ENCODE data around the gene TMEM88. TPM values are rescaled to one million over a fixed set of nuclear protein-coding genes. Genes with fewer than 3 reads are reported as not detected.

TMEM88 gene
- total RNA-seq, 2 experiments from 2014 or later = 0.41 to 4.0 TPM

DNA sequence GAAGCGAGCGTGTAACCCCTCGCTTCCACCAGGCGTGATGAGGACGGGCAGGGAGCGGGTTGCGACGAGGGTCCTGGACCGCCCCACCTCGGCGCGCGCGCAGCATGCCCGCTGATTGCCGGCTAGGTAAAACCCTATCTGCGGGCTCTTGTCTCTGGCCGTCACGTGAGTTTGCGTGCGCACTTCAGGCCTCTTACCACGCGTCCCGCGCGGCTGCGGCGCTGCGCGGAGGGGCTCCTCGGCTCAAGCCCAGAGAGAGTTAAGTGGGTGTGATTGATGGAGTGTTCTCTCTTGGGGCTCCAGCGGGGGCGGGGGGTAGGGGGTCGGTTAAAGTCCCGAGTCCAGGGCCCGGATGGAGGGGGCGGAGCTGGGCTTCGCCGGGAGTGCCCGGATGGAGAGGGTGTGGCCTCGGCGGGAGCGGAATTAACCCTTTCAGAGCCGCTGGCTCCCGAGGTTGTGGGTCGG, 12.9 kb upstream of the TMEM88 start:
- peaks cover 20% of the 10 kb centered on the region; the same call in 1 of the 2 replicates for H4K20me1 ChIP-seq (ENCODE audit: insufficient read depth, low read length)
- no peaks in the 10 kb centered on the region for H3K9me3 ChIP-seq (ENCODE audit: low read length)
- H3K4me3 ChIP-seq (ENCODE audit: low read depth, low read length, poor library complexity, severe bottlenecking) = peak overlapping the region; percentile 79
- peak overlapping the region; percentile 95 for H3K4me2 ChIP-seq (ENCODE audit: low read length)
- DNase-seq (ENCODE audit: low spot score) = peak; percentile 90
- intact Hi-C loops (cut with micrococcal nuclease; ENCODE audit: unreplicated experiment) = loop anchor here (5.0 kb wide), 1 partner anchor 360 kb away; the partner anchor contains the start of genes POLR2A and SLC35G6
- peaks cover 47% of the 10 kb centered on the region for H3K4me1 ChIP-seq (ENCODE audit: insufficient read depth, low read length, poor library complexity, severe bottlenecking)
- no peak overlapping the region for H2AFZ ChIP-seq (ENCODE audit: low read length)
- peak overlapping the region; percentile 92 for H3K27ac ChIP-seq (ENCODE audit: low read depth, low read length, poor library complexity, severe bottlenecking)
- H3K79me2 ChIP-seq (ENCODE audit: insufficient read depth, low read depth, low read length) = peaks cover 54% of the 10 kb centered on the region; the same call in 1 of the 2 replicates
- no peaks in the 10 kb centered on the region for H3K9me2 ChIP-seq (ENCODE audit: insufficient read depth, low read length)
- TF ChIP-seq EZH2phosphoT487 (IDR thresholded peaks at IDR 0.05; ENCODE audit: borderline replicate concordance, low read depth, low read length) = no peak
- TF ChIP-seq, protein P1, sequence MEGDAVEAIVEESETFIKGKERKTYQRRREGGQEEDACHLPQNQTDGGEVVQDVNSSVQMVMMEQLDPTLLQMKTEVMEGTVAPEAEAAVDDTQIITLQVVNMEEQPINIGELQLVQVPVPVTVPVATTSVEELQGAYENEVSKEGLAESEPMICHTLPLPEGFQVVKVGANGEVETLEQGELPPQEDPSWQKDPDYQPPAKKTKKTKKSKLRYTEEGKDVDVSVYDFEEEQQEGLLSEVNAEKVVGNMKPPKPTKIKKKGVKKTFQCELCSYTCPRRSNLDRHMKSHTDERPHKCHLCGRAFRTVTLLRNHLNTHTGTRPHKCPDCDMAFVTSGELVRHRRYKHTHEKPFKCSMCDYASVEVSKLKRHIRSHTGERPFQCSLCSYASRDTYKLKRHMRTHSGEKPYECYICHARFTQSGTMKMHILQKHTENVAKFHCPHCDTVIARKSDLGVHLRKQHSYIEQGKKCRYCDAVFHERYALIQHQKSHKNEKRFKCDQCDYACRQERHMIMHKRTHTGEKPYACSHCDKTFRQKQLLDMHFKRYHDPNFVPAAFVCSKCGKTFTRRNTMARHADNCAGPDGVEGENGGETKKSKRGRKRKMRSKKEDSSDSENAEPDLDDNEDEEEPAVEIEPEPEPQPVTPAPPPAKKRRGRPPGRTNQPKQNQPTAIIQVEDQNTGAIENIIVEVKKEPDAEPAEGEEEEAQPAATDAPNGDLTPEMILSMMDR (conservative IDR thresholded peaks at IDR 0.05; ENCODE audit: low read length) = no peak
- CTCF ChIA-PET (ENCODE audit: unreplicated experiment) = no interaction called here
- POLR2A ChIA-PET = interaction anchor here (0.6 kb wide), 1 partner anchor 768 kb away, joined by 4 read pairs; no protein-coding TSS in a partner anchor
- peaks cover 25% of the 10 kb centered on the region; the same call in 1 of the 2 replicates for H3K36me3 ChIP-seq (ENCODE audit: insufficient read depth, low read length)
- BruUV-seq (replicated peaks) = no TSS peak

GRCh38 chr17:7842380-7843256, 12.2 kb upstream of the TMEM88 start:
- intact Hi-C loops (cut with micrococcal nuclease; ENCODE audit: unreplicated experiment) = loop anchor here (1.0 to 5.0 kb wide), 2 partner anchors 7 to 360 kb away; partner anchors contain the start of genes POLR2A and SLC35G6
- Histone ChIP-seq H3K36me3 (ENCODE audit: insufficient read depth, low read length) (peaks cover 30% of the 10 kb centered on the region; the same call in 1 of the 2 replicates), H2AFZ (ENCODE audit: low read length) (no peak overlapping the region), H3K4me1 (ENCODE audit: insufficient read depth, low read length, poor library complexity, severe bottlenecking) (peaks cover 40% of the 10 kb centered on the region), H3K9me2 (ENCODE audit: insufficient read depth, low read length) (no peaks in the 10 kb centered on the region), H3K79me2 (ENCODE audit: insufficient read depth, low read depth, low read length) (peaks cover 48% of the 10 kb centered on the region; the same call in 1 of the 2 replicates), H3K4me2 (ENCODE audit: low read length) (peak overlapping the region; percentile 95), H3K9me3 (ENCODE audit: low read length) (no peaks in the 10 kb centered on the region), H3K27ac (ENCODE audit: low read depth, low read length, poor library complexity, severe bottlenecking) (peak overlapping the region; percentile 92), H3K4me3 (ENCODE audit: low read depth, low read length, poor library complexity, severe bottlenecking) (peak overlapping the region; percentile 79), H4K20me1 (ENCODE audit: insufficient read depth, low read length) (peaks cover 20% of the 10 kb centered on the region; the same call in 1 of the 2 replicates)
- DNase-seq (ENCODE audit: low spot score) = peak; percentile 75
- ChIA-PET POLR2A (interaction anchor here (0.5 to 0.6 kb wide), 2 partner anchors 387 to 768 kb away, joined by 3 to 4 read pairs; no protein-coding TSS in a partner anchor), CTCF (ENCODE audit: unreplicated experiment) (no interaction called here)
- TF ChIP-seq, protein P1 (conservative IDR thresholded peaks at IDR 0.05; ENCODE audit: low read length) = no peak
- TF ChIP-seq EZH2phosphoT487 (IDR thresholded peaks at IDR 0.05; ENCODE audit: borderline replicate concordance, low read depth, low read length) = no peak
- BruUV-seq (replicated peaks) = no TSS peak
